GM12875 (cell line): ENCODE data around the gene KRTAP19-4.

Experiments used
- H3K4me3 ChIP-seq: one replicate; pipeline ENCODE4 v1.5.1; 2011; ENCODE audit warnings: low read depth, low read length, control low read depth
- TF ChIP-seq, protein P1 (sequence below): IDR thresholded peaks from 2 replicates; pipeline ENCODE4 v1.5.1; 2011; ENCODE audit warnings: low read depth, mild to moderate bottlenecking, control low read depth, inconsistent platforms, low read length, moderate library complexity, borderline replicate concordance; ENCODE audit not compliant: insufficient read depth

The KRTAP19-4 gene

DNA sequence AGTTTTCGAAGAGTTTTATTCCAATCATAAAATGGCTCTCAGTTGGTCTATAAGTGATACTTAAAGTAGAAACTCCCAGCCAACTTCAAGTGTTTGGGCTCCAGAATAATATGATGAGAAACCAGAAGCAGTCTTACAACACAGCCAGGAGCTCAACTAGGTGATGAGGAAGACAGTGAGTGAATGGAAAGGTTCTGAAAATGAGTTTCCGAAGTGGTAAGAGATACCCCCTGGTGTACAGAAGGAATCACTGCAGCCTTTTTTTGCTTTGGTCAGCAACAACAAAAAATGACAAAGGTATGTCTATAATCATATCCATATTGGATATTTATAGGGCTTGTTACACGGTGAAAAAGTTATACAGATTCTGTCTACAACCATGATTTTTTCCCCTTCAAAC is 33.3 kb downstream of the KRTAP19-4 start:
- TF ChIP-seq, protein P1, sequence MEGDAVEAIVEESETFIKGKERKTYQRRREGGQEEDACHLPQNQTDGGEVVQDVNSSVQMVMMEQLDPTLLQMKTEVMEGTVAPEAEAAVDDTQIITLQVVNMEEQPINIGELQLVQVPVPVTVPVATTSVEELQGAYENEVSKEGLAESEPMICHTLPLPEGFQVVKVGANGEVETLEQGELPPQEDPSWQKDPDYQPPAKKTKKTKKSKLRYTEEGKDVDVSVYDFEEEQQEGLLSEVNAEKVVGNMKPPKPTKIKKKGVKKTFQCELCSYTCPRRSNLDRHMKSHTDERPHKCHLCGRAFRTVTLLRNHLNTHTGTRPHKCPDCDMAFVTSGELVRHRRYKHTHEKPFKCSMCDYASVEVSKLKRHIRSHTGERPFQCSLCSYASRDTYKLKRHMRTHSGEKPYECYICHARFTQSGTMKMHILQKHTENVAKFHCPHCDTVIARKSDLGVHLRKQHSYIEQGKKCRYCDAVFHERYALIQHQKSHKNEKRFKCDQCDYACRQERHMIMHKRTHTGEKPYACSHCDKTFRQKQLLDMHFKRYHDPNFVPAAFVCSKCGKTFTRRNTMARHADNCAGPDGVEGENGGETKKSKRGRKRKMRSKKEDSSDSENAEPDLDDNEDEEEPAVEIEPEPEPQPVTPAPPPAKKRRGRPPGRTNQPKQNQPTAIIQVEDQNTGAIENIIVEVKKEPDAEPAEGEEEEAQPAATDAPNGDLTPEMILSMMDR: peak; percentile 35; the same call in 1 of the 2 replicates
- no peak overlapping the region for H3K4me3 ChIP-seq

DNA sequence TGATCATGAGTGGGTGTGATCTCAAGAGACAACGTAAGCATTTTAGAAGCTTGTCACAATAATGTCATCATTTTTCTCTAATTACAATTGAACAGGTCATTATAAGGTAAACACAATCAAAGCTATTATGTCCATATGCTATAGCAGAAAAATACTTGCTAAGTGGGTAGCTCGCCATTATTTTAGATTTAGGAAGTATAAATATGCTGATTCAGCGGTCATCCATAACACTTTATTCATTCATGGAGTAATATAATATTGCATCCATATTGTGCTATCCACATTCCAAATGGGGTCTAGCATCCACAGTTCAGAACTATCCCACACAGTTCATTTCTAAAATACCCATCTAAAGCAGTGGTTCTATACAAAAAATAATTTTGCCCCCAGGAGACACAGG is 48.5 kb downstream of the KRTAP19-4 start:
- H3K4me3 ChIP-seq: no peak overlapping the region
- TF ChIP-seq, protein P1: no peak

DNA sequence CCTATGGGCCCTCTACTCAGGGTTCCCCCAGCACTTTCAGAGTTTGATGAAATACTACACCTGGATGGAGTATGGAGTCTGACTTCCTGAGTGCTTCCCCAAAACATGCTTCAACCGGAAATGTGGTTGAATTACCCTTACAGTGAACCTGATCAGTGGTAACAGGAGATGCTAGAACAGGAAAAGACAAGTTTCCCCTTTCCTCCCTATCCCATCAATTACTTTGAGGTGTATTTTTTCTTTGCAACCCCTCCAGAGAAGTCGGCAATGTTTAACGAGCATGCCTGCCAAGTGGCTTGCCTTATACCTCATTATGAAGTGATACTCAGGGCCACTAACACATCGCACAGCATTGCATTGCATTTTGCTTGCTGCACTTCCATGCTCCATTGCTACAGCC is 49.9 kb downstream of the KRTAP19-4 start:
- H3K4me3 ChIP-seq: no peak overlapping the region
- TF ChIP-seq, protein P1: no peak
